ENCODE measurements around the gene MRTFA. TPM values are rescaled to one million over a fixed set of nuclear protein-coding genes. Genes with fewer than 3 reads are reported as not detected.

The MRTFA gene
- total RNA-seq, 1 experiment from 2014 or later: 44.7 TPM

DNA sequence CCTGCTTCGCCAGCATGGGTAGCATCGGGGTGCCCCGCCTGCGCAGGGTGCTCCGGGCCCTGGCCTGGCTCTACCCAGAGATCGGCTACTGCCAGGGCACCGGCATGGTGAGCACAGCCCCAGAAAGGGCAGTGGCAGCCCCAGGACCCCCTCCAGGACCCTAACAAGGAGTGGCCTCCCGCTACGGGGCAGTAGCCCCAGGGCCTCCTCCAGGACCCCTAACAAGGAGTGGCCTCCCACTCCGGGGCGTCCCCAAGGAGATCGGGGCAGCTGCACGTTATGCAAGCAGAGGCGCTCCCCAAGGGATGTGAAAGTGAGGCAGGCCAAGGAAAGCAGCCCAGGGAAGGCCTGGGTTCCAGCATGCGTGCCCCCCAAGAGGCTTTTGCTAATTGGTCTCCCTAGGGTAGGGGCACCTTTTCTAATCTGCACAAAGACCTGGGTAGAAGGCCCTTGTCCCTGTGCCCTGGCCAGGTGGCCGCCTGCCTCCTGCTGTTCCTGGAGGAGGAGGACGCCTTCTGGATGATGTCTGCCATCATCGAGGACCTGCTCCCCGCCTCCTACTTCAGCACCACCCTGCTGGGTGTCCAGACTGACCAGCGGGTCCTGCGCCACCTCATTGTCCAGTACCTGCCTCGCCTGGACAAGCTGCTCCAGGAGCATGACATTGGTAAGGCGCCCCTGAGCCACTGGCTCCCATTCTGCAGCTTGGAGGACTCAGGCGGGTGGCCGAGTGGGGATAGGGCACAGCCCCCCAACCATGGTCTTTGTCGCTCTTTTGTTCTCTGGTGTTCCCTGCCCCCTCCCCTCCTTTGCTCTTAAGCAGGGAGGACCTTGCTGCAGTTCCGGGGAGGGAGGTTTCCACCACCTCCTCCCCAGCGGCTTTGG is 231.1 kb downstream of the MRTFA start:
- no peak for TF ChIP-seq EZH2 (IDR thresholded peaks at IDR 0.05; ENCODE audit: low read depth)
- TF ChIP-seq, protein P1, sequence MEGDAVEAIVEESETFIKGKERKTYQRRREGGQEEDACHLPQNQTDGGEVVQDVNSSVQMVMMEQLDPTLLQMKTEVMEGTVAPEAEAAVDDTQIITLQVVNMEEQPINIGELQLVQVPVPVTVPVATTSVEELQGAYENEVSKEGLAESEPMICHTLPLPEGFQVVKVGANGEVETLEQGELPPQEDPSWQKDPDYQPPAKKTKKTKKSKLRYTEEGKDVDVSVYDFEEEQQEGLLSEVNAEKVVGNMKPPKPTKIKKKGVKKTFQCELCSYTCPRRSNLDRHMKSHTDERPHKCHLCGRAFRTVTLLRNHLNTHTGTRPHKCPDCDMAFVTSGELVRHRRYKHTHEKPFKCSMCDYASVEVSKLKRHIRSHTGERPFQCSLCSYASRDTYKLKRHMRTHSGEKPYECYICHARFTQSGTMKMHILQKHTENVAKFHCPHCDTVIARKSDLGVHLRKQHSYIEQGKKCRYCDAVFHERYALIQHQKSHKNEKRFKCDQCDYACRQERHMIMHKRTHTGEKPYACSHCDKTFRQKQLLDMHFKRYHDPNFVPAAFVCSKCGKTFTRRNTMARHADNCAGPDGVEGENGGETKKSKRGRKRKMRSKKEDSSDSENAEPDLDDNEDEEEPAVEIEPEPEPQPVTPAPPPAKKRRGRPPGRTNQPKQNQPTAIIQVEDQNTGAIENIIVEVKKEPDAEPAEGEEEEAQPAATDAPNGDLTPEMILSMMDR (conservative IDR thresholded peaks at IDR 0.05): no peak
- ChIA-PET POLR2A (ENCODE audit: unreplicated experiment) (no interaction called here), CTCF (no interaction called here)
- H3K9me2 ChIP-seq (ENCODE audit: insufficient read depth): no peaks in the 10 kb centered on the region
- H3K4me3 ChIP-seq: no peak overlapping the region
- H3K27me3 ChIP-seq (ENCODE audit: insufficient read depth, low read depth): no peaks in the 10 kb centered on the region
- peaks cover 12% of the 10 kb centered on the region; the same call in 1 of the 2 replicates for H3F3A ChIP-seq (ENCODE audit: insufficient read depth, low read depth)
- H4K20me1 ChIP-seq (ENCODE audit: insufficient read depth): peaks cover 6% of the 10 kb centered on the region; the same call in 1 of the 2 replicates
- no peak overlapping the region for H3K27ac ChIP-seq
- H2AFZ ChIP-seq: no peak overlapping the region
- no peak overlapping the region for H3K4me2 ChIP-seq
- DNase-seq: no peak
- H3K9me3 ChIP-seq (ENCODE audit: insufficient read depth, low read depth): no peaks in the 10 kb centered on the region
- intact Hi-C loops (cut with micrococcal nuclease; ENCODE audit: unreplicated experiment): no loop called here
- H3K4me1 ChIP-seq (replicated peaks; ENCODE audit: insufficient read depth): peaks cover 11% of the 10 kb centered on the region
- H3K79me2 ChIP-seq (ENCODE audit: low read depth): no peaks in the 10 kb centered on the region
- H3K36me3 ChIP-seq (ENCODE audit: low read depth): peaks cover 28% of the 10 kb centered on the region
- no TSS peak for BruUV-seq (replicated peaks)

DNA sequence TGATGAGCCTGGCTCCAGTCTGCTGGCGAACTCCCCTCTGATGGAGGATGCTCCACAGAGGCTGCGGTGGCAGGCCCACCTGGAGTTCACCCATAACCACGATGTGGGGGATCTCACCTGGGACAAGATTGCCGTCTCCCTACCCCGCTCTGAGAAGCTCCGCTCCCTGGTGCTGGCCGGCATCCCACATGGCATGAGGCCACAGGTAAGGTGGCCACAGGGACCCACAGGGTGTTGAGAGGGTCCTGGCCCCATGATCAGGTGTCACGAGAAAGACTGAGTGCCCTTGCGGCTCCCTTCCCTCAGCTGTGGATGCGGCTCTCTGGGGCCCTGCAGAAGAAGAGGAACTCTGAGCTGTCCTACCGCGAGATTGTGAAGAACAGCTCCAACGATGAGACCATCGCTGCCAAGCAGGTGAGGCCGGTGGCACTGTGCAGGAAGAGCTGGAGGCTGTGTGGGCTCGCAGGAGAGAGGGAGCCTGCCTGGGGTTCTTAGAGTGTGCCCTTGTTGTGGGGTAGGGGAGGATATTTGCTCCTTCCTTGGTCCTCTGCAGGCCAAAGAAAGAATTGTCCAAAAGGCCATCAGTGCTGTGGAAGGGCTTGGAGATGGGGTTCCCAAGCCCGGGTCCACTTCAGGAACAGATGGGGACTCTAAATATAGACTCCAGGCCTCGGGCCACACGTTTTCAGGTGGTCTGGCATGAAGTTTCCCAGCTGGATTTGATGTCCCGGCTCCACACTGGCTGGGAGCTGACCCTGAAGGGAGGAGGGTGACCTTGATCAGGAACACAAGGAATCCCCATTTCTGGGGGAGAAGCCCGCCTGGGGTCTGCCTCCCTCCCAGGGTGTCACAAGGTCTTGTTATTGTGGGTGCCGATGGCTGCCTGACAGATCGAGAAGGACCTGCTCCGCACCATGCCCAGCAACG is 232.0 kb downstream of the MRTFA start:
- H3K79me2 ChIP-seq (ENCODE audit: low read depth): peaks cover 5% of the 10 kb centered on the region; the same call in 1 of the 2 replicates
- no peaks in the 10 kb centered on the region for H3K27me3 ChIP-seq (ENCODE audit: insufficient read depth, low read depth)
- H2AFZ ChIP-seq: no peak overlapping the region
- peaks cover 28% of the 10 kb centered on the region for H3K36me3 ChIP-seq (ENCODE audit: low read depth)
- no peak overlapping the region for H3K4me3 ChIP-seq
- POLR2A ChIA-PET (ENCODE audit: unreplicated experiment): no interaction called here
- no peaks in the 10 kb centered on the region for H3K9me2 ChIP-seq (ENCODE audit: insufficient read depth)
- H3K27ac ChIP-seq: no peak overlapping the region
- 0 out of 2 replicates have a peak, but pooled peaks cover under 1% of the 10 kb centered on the region for H4K20me1 ChIP-seq (ENCODE audit: insufficient read depth)
- TF ChIP-seq, protein P1 (conservative IDR thresholded peaks at IDR 0.05): no peak
- H3K4me2 ChIP-seq: no peak overlapping the region
- BruUV-seq (replicated peaks): no TSS peak
- peaks cover 9% of the 10 kb centered on the region for H3K4me1 ChIP-seq (replicated peaks; ENCODE audit: insufficient read depth)
- H3F3A ChIP-seq (ENCODE audit: insufficient read depth, low read depth): peaks cover 9% of the 10 kb centered on the region; the same call in 1 of the 2 replicates
- intact Hi-C loops (cut with micrococcal nuclease; ENCODE audit: unreplicated experiment): no loop called here
- H3K9me3 ChIP-seq (ENCODE audit: insufficient read depth, low read depth): no peaks in the 10 kb centered on the region
- no peak for DNase-seq
- CTCF ChIA-PET: no interaction called here

DNA sequence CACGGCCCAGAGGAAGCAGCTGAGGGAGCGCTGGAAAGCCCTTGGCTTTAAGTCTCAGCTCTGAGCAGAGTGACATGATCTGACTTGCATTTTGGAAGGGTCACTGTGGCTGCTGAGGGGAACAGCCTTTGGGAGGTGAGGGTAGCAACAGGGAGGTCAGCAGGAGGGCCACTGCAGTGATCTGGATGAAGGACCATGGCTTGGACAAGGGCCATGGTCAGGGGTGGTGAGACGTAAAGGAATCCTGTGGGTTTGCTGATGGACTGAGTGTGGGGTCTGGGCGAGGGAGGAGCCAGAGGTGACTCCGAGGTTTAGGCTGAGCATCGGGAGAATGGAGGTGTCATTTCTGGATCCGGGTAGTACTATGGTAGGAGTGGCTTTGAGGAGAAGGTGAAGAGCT is 232.9 kb downstream of the MRTFA start:
- no peaks in the 10 kb centered on the region for H3K27me3 ChIP-seq (ENCODE audit: insufficient read depth, low read depth)
- POLR2A ChIA-PET (ENCODE audit: unreplicated experiment): interaction anchor here (0.5 kb wide), 1 partner anchor 1715 kb away, joined by 4 read pairs; no protein-coding TSS in a partner anchor
- BruUV-seq (replicated peaks): no TSS peak
- no peak overlapping the region for H3K4me3 ChIP-seq
- H3K27ac ChIP-seq: no peak overlapping the region
- H3K79me2 ChIP-seq (ENCODE audit: low read depth): peaks cover 10% of the 10 kb centered on the region; the same call in 1 of the 2 replicates
- no peak for TF ChIP-seq EZH2 (IDR thresholded peaks at IDR 0.05; ENCODE audit: low read depth)
- TF ChIP-seq, protein P1 (conservative IDR thresholded peaks at IDR 0.05): no peak
- no peak overlapping the region for H2AFZ ChIP-seq
- no peaks in the 10 kb centered on the region for H3K9me3 ChIP-seq (ENCODE audit: insufficient read depth, low read depth)
- intact Hi-C loops (cut with micrococcal nuclease; ENCODE audit: unreplicated experiment): no loop called here
- H3F3A ChIP-seq (ENCODE audit: insufficient read depth, low read depth): peaks cover 11% of the 10 kb centered on the region; the same call in 1 of the 2 replicates
- CTCF ChIA-PET: no interaction called here
- no peaks in the 10 kb centered on the region for H3K9me2 ChIP-seq (ENCODE audit: insufficient read depth)
- no peaks in the 10 kb centered on the region for H4K20me1 ChIP-seq (ENCODE audit: insufficient read depth)
- peaks cover 11% of the 10 kb centered on the region for H3K4me1 ChIP-seq (replicated peaks; ENCODE audit: insufficient read depth)
- DNase-seq: no peak
- H3K36me3 ChIP-seq (ENCODE audit: low read depth): peaks cover 28% of the 10 kb centered on the region
- H3K4me2 ChIP-seq: no peak overlapping the region

Measured in PC-9 (cell line).